A549 (cell line): ENCODE results near the gene SPSB2. TPM values are rescaled to one million over a fixed set of nuclear protein-coding genes. Genes with fewer than 3 reads are reported as not detected.

Source experiments
- ATAC-seq, 2 experiments: fragments of 200-7000 bp in 1 of 2; fragments of >200 bp in 1 of 2; cut with Nextera tagmentation in 1 of 2; cut with Tn5 transposase in 1 of 2; 3 replicates each; pipeline versions ENCODE4 v1.8.0 to v1.9.1; 2018 to 2020; ENCODE audit warnings: mild to moderate bottlenecking in 1 of 2, moderate library complexity in 1 of 2
- CTCF ChIA-PET: fragments of 300-600 bp; sonication (Branson Sonifier 250); formaldehyde crosslinking; extraction: SDS; loops from one replicate; lab custom pipeline; 2021; ENCODE audit warnings: antibody characterized with exemption, inconsistent platforms; lab: Yijun Ruan, JAX
- POLR2A ChIA-PET: fragments of 350-600 bp; formaldehyde crosslinking; extraction: SDS; loops from one replicate; lab custom pipeline; 2021; ENCODE audit warnings: antibody characterized with exemption, inconsistent platforms; lab: Yijun Ruan, JAX
- DNase-seq, 2 experiments: peaks; one replicate each; pipeline versions ENCODE4 v3.0.0 to v3.0.0-alpha.2; 2011 to 2016; ENCODE audit warnings: low read depth in 1 of 2, low spot score in 1 of 2
- FAIRE-seq: peaks from 2 replicates; lab custom pipeline; 2011; peaks lifted over from hg19 to GRCh38; lab: Jason Lieb, UNC
- H3K27ac ChIP-seq, 2 experiments: fragments of >200 bp; sonication (Bioruptor Twin); formaldehyde crosslinking; 3 replicates each; pipeline ENCODE4 v1.5.1; 2016 to 2017
- H3K4me1 ChIP-seq: fragments of >200 bp; sonication (Bioruptor Twin); formaldehyde crosslinking; 3 replicates; pipeline ENCODE4 v1.6.1; 2016
- H3K4me2 ChIP-seq: fragments of >200 bp; sonication (Bioruptor Twin); formaldehyde crosslinking; 3 replicates; pipeline ENCODE4 v1.6.1; 2016
- H3K4me3 ChIP-seq: fragments of >200 bp; sonication (Bioruptor Twin); formaldehyde crosslinking; 3 replicates; pipeline ENCODE4 v1.5.1; 2016
- H3K9me3 ChIP-seq: fragments of >200 bp; sonication (Bioruptor Twin); formaldehyde crosslinking; 3 replicates; pipeline ENCODE4 v1.6.1; 2016
- BHLHE40 ChIP-seq: IDR thresholded peaks from 2 replicates; pipeline ENCODE4 v1.6.1; 2012; ENCODE audit warnings: low read depth, low read length, inconsistent platforms
- CBX2 ChIP-seq: fragments of 200-600 bp; sonication (generic); IDR thresholded peaks from 2 replicates; pipeline ENCODE4 v1.6.1; 2016; ENCODE audit warnings: low read depth, mild to moderate bottlenecking, borderline replicate concordance
- CBX8 ChIP-seq: fragments of 200-600 bp; sonication (generic); IDR thresholded peaks from 2 replicates; pipeline ENCODE4 v1.6.1; 2016
- CEBPB ChIP-seq, 2 experiments: fragments of >200 bp in 1 of 2; sonication (Bioruptor Twin) in 1 of 2; formaldehyde crosslinking in 1 of 2; IDR thresholded peaks; 2 replicates each; pipeline ENCODE4 v1.6.1; 2012 to 2016
- CHD4 ChIP-seq: fragments of 200-600 bp; sonication (generic); IDR thresholded peaks from 2 replicates; pipeline ENCODE4 v1.6.1; 2016; ENCODE audit warnings: antibody characterized with exemption, mild to moderate bottlenecking, borderline replicate concordance
- CTCF ChIP-seq: fragments of >200 bp; sonication (Bioruptor Twin); formaldehyde crosslinking; IDR thresholded peaks from 3 replicates; pipeline ENCODE4 v1.5.1; 2016
- E2F6 ChIP-seq: IDR thresholded peaks from 2 replicates; pipeline ENCODE4 v1.6.1; 2012; ENCODE audit warnings: low read depth, borderline replicate concordance
- EHF ChIP-seq: fragments of 250-450 bp; sonication (Bioruptor Pico); IDR thresholded peaks from 2 replicates; pipeline ENCODE4 v1.5.0; 2020; ENCODE audit warnings: mild to moderate bottlenecking
- ELK1 ChIP-seq: fragments of 150-350 bp; IDR thresholded peaks from 2 replicates; pipeline ENCODE4 v1.6.1; 2014; ENCODE audit warnings: low read depth, mild to moderate bottlenecking, low read length
- EP300 ChIP-seq, 2 experiments: fragments of >200 bp; sonication (Bioruptor Twin); formaldehyde crosslinking; IDR thresholded peaks; 2 replicates in 1 of 2; 3 replicates in 1 of 2; pipeline ENCODE4 v1.6.1; 2016 to 2017
- FOSL2 ChIP-seq, 2 experiments: fragments of 450-650 bp in 1 of 2; fragments of >200 bp in 1 of 2; sonication (Bioruptor Twin) in 1 of 2; formaldehyde crosslinking; IDR thresholded peaks; 2 replicates each; pipeline versions ENCODE4 v1.5.0 to v1.6.1; 2016 to 2020; ENCODE audit warnings: mild to moderate bottlenecking in 1 of 2, moderate library complexity in 1 of 2
- FOXS1 ChIP-seq: fragments of 250-450 bp; sonication (Bioruptor Pico); IDR thresholded peaks from 2 replicates; pipeline ENCODE4 v1.5.0; 2020; ENCODE audit warnings: mild to moderate bottlenecking, moderate library complexity
- GATA3 ChIP-seq: IDR thresholded peaks from 2 replicates; pipeline ENCODE4 v1.6.1; 2012; ENCODE audit warnings: borderline replicate concordance
- HOXA7 ChIP-seq: fragments of 250-450 bp; sonication (Bioruptor Pico); IDR thresholded peaks from 2 replicates; pipeline ENCODE4 v1.5.0; 2020; ENCODE audit warnings: mild to moderate bottlenecking, moderate library complexity
- HOXB13 ChIP-seq: fragments of 250-450 bp; sonication (Bioruptor Pico); IDR thresholded peaks from 2 replicates; pipeline ENCODE4 v1.5.0; 2020; ENCODE audit warnings: low read depth, mild to moderate bottlenecking, moderate library complexity
- HOXB5 ChIP-seq: fragments of 250-450 bp; sonication (Bioruptor Pico); IDR thresholded peaks from 2 replicates; pipeline ENCODE4 v1.5.0; 2020; ENCODE audit warnings: mild to moderate bottlenecking, moderate library complexity
- JUNB ChIP-seq: fragments of >200 bp; sonication (Bioruptor Twin); formaldehyde crosslinking; IDR thresholded peaks from 2 replicates; pipeline ENCODE4 v1.6.1; 2016
- KDM1A ChIP-seq: fragments of 200-600 bp; sonication (generic); IDR thresholded peaks from 2 replicates; pipeline ENCODE4 v1.6.1; 2016; ENCODE audit warnings: low read depth, mild to moderate bottlenecking
- KDM5A ChIP-seq: fragments of 200-600 bp; sonication (generic); IDR thresholded peaks from 2 replicates; pipeline ENCODE4 v1.6.1; 2016; ENCODE audit warnings: antibody characterized with exemption, mild to moderate bottlenecking
- MAFK ChIP-seq: fragments of 450-650 bp; IDR thresholded peaks from 2 replicates; pipeline ENCODE4 v1.6.1; 2014; ENCODE audit not compliant: partially characterized antibody
- MAZ ChIP-seq: fragments of 150-350 bp; IDR thresholded peaks from 2 replicates; pipeline ENCODE4 v1.6.1; 2014; ENCODE audit warnings: antibody characterized with exemption, low read depth, low read length, borderline replicate concordance
- MYC ChIP-seq: IDR thresholded peaks from 2 replicates; pipeline ENCODE4 v1.6.1; 2012; ENCODE audit warnings: mild to moderate bottlenecking, inconsistent platforms, low read length, improper control_type of control experiment, borderline replicate concordance
- NFE2L2 ChIP-seq: fragments of 150-350 bp; conservative IDR thresholded peaks from 2 replicates; pipeline ENCODE4 v1.6.1; 2014; ENCODE audit warnings: low read length
- PBX3 ChIP-seq: IDR thresholded peaks from 2 replicates; pipeline ENCODE4 v1.6.1; 2012
- PHF8 ChIP-seq: fragments of 200-600 bp; sonication (generic); IDR thresholded peaks from 2 replicates; pipeline ENCODE4 v1.6.1; 2016; ENCODE audit warnings: low read depth, mild to moderate bottlenecking, antibody characterized with exemption, moderate library complexity, borderline replicate concordance
- POLR2AphosphoS2 ChIP-seq: conservative IDR thresholded peaks from 2 replicates; pipeline ENCODE4 v1.6.1; 2012; ENCODE audit warnings: low read length, improper control_type of control experiment, inconsistent platforms
- RAD21 ChIP-seq, 2 experiments: fragments of >200 bp in 1 of 2; sonication (Bioruptor Twin) in 1 of 2; formaldehyde crosslinking in 1 of 2; IDR thresholded peaks in 1 of 2; conservative IDR thresholded peaks in 1 of 2; 2 replicates in 1 of 2; 3 replicates in 1 of 2; pipeline ENCODE4 v1.6.1; 2012 to 2018; ENCODE audit warnings: inconsistent platforms in 1 of 2
- RARB ChIP-seq: fragments of 250-450 bp; sonication (Bioruptor Pico); IDR thresholded peaks from 2 replicates; pipeline ENCODE4 v1.8.0; 2021; ENCODE audit warnings: mild to moderate bottlenecking, moderate library complexity
- RFX5 ChIP-seq: fragments of 450-650 bp; IDR thresholded peaks from 2 replicates; pipeline ENCODE4 v1.7.1; 2014; ENCODE audit warnings: antibody characterized with exemption, mild to moderate bottlenecking, moderate library complexity
- SMC3 ChIP-seq: fragments of >200 bp; sonication (Bioruptor Twin); formaldehyde crosslinking; IDR thresholded peaks from 3 replicates; pipeline ENCODE4 v1.6.1; 2018; ENCODE audit warnings: inconsistent platforms
- SREBF2 ChIP-seq: fragments of 450-650 bp; IDR thresholded peaks from 2 replicates; pipeline ENCODE4 v1.6.1; 2014; ENCODE audit warnings: mild to moderate bottlenecking, moderate library complexity
- TFCP2L1 ChIP-seq: fragments of 250-450 bp; sonication (Bioruptor Pico); IDR thresholded peaks from 2 replicates; pipeline ENCODE4 v1.5.0; 2021; ENCODE audit warnings: mild to moderate bottlenecking
- USF2 ChIP-seq: fragments of 450-650 bp; IDR thresholded peaks from 2 replicates; pipeline ENCODE4 v1.6.1; 2014; ENCODE audit warnings: antibody characterized with exemption
- ZC3H11A ChIP-seq: fragments of 450-650 bp; IDR thresholded peaks from 2 replicates; pipeline ENCODE4 v1.6.1; 2014; ENCODE audit warnings: antibody characterized with exemption, mild to moderate bottlenecking
- ZNF302 ChIP-seq: fragments of 250-450 bp; sonication (Bioruptor Pico); IDR thresholded peaks from 2 replicates; pipeline ENCODE4 v1.9.0; 2021; ENCODE audit warnings: inconsistent platforms, mild to moderate bottlenecking, moderate library complexity
- ZSCAN20 ChIP-seq: fragments of 250-450 bp; sonication (Bioruptor Pico); IDR thresholded peaks from 2 replicates; pipeline ENCODE4 v1.8.0; 2022; ENCODE audit warnings: mild to moderate bottlenecking, moderate library complexity
- WGBS: methylation state at CpG from one replicate; pipeline ENCODE4 v1.1.6; 2017; ENCODE audit errors: missing lambda C conversion rate; 5-methylcytosine and 5-hydroxymethylcytosine counted together
- polyA plus RNA-seq, 4 experiments: library from polyadenylated mRNA; depleted of rRNA in 3 of 4; stranded (reverse); fragments of >200 nt; fragmentation: RNase III in 1 of 4; extraction: RNeasy Plus Mini Kit Qiagen cat#74134 plus additional on column Dnase treatment in 1 of 4; gene quantifications; 2 replicates in 3 of 4; 3 replicates in 1 of 4; pipeline ENCODE4 v1.2.3, GENCODE V29; 2011 to 2017

SPSB2 gene
- polyA plus RNA-seq, 2 of the 4 experiments (the other 2 are of a cell fraction): 16.8 to 21.8 TPM

GRCh38 chr12:6869049-6870021 is 3.8 kb downstream of the SPSB2 start:
- Histone ChIP-seq H3K4me3 (peak overlapping the region; percentile 100), H3K9me3 (no peaks in the 10 kb centered on the region), H3K4me2 (peak overlapping the region; percentile 100), H3K4me1 (peaks cover 44% of the 10 kb centered on the region), H3K27ac (peak overlapping the region; percentile 97 to 99)
- CTCF ChIA-PET: interaction anchor here (0.6 to 17.9 kb wide), 35 partner anchors 10 to 546 kb away, joined by 3 to 399 read pairs (median 5); partner anchors contain the start of genes ATN1, C12orf57, CDCA3 and ENO2
- 26% methylated on average over 10 of the region's 12 CpGs for WGBS
- ATAC-seq (peak; percentile 6 to 13; a peak in 4 of 6 replicates), FAIRE-seq (no peak), DNase-seq (peak; percentile 82 to 86)
- POLR2A ChIA-PET: interaction anchor here (0.7 to 6.0 kb wide), 10 partner anchors 17 to 180 kb away, joined by 3 to 105 read pairs (median 6); partner anchors contain the start of genes C12orf57, CDCA3, MLF2 and RNU7-1
- TF ChIP-seq RARB (CRISPR knock-in tag): no peak
- TF ChIP-seq CEBPB (IDR thresholded peaks at IDR 0.05): no peak
- TF ChIP-seq SMC3: peak; percentile 46
- TF ChIP-seq NFE2L2: no peak
- TF ChIP-seq KDM5A: no peak
- no peak for TF ChIP-seq ZSCAN20 (CRISPR knock-in tag)
- peak; percentile 91 for TF ChIP-seq CTCF
- TF ChIP-seq HOXB5: no peak
- peak; percentile 77 to 80 for TF ChIP-seq RAD21 (conservative IDR thresholded peaks at IDR 0.05 in 1 of 2, IDR thresholded peaks at IDR 0.05 in 1 of 2)
- no peak for TF ChIP-seq RFX5
- no peak for TF ChIP-seq ZNF302 (CRISPR knock-in tag)
- no peak for TF ChIP-seq CBX2
- no peak for TF ChIP-seq FOSL2 (IDR thresholded peaks at IDR 0.05)
- no peak for TF ChIP-seq FOSL2 (CRISPR knock-in tag; IDR thresholded peaks at IDR 0.05)
- TF ChIP-seq JUNB: no peak
- TF ChIP-seq HOXB13 (CRISPR knock-in tag): no peak
- no peak for TF ChIP-seq FOXS1 (CRISPR knock-in tag)
- TF ChIP-seq POLR2AphosphoS2: 0 out of 2 replicates have a peak, but pooled peaks have one; percentile 48
- no peak for TF ChIP-seq CBX8
- TF ChIP-seq ZC3H11A: no peak
- no peak for TF ChIP-seq CHD4
- no peak for TF ChIP-seq HOXA7 (CRISPR knock-in tag)
- TF ChIP-seq ELK1: no peak
- no peak for TF ChIP-seq TFCP2L1 (CRISPR knock-in tag)
- no peak for TF ChIP-seq PHF8
- TF ChIP-seq KDM1A: no peak
- TF ChIP-seq SREBF2: no peak
- TF ChIP-seq MYC: no peak
- TF ChIP-seq E2F6: no peak
- TF ChIP-seq MAZ: no peak
- TF ChIP-seq PBX3: peak; percentile 80
- peak; percentile 1 for TF ChIP-seq MAFK
- no peak for TF ChIP-seq EHF
- no peak for TF ChIP-seq EP300 (IDR thresholded peaks at IDR 0.05)
- TF ChIP-seq GATA3: 0 out of 2 replicates have a peak, but pooled peaks have one; percentile 20
- TF ChIP-seq USF2: no peak
- no peak for TF ChIP-seq BHLHE40
